GM13977 (cell line): Measurements from ENCODE around the gene GALNT5.

Experiments used
- DNase-seq: peaks from one replicate; pipeline ENCODE4 v3.0.0; 2012; ENCODE audit warnings: low spot score
- in situ Hi-C: fragments of 300-500 bp; cut with MboI; formaldehyde crosslinking; loops from one replicate; pipeline ENCODE4 v1.12.0; 2022; ENCODE audit warnings: low sequenced_read_pairs, low pct_unique_long_range_greater_than_20kb, mixed read lengths, inconsistent platforms; ENCODE audit not compliant: unreplicated experiment
- TF ChIP-seq, protein P1 (sequence below): IDR thresholded peaks from 2 replicates; pipeline ENCODE4 v1.5.1; 2012; ENCODE audit warnings: mild to moderate bottlenecking, control low read depth; ENCODE audit not compliant: insufficient read depth; ENCODE audit errors: extremely low read depth, missing control alignments

GALNT5 gene

GRCh38 chr2:157233506-157233905, 24.0 kb upstream of the GALNT5 start:
- in situ Hi-C loops, result no loop called here
- DNase-seq, result no peak
- TF ChIP-seq, protein P1, sequence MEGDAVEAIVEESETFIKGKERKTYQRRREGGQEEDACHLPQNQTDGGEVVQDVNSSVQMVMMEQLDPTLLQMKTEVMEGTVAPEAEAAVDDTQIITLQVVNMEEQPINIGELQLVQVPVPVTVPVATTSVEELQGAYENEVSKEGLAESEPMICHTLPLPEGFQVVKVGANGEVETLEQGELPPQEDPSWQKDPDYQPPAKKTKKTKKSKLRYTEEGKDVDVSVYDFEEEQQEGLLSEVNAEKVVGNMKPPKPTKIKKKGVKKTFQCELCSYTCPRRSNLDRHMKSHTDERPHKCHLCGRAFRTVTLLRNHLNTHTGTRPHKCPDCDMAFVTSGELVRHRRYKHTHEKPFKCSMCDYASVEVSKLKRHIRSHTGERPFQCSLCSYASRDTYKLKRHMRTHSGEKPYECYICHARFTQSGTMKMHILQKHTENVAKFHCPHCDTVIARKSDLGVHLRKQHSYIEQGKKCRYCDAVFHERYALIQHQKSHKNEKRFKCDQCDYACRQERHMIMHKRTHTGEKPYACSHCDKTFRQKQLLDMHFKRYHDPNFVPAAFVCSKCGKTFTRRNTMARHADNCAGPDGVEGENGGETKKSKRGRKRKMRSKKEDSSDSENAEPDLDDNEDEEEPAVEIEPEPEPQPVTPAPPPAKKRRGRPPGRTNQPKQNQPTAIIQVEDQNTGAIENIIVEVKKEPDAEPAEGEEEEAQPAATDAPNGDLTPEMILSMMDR, result no peak

- TF ChIP-seq, protein P1, result no peak
- in situ Hi-C loops, result no loop called here
Observed at GRCh38 chr2:157236404-157236803, 21.1 kb upstream of the GALNT5 start.

DNA sequence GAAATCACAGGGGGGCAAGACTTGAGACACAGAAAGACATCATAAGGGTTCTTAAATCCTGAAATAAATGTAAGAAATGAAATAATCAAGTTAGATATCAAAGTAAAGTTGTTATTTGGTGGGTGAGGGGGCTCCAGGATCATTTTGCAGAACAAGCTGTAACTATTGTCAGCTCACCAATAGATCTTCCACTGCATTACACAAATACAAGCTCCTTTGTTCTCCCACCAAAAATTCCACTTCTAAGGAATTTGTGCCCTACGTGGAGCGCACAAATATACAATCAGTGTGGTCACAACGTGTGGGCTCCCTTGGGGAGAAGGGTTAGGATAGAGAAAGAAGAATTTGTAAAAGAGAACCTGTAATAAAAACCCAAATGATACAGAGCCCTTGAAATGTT, 19.2 kb upstream of the GALNT5 start:
- TF ChIP-seq, protein P1, result no peak
- no peak for DNase-seq
- in situ Hi-C loops, result no loop called here

More at GRCh38 chr2:157236404-157236803, 21.1 kb upstream of the GALNT5 start:
- no peak for DNase-seq

- in situ Hi-C loops, result no loop called here
- TF ChIP-seq, protein P1, result no peak
- no peak for DNase-seq
Observed at GRCh38 chr2:157244691-157245090, 12.8 kb upstream of the GALNT5 start.

DNA sequence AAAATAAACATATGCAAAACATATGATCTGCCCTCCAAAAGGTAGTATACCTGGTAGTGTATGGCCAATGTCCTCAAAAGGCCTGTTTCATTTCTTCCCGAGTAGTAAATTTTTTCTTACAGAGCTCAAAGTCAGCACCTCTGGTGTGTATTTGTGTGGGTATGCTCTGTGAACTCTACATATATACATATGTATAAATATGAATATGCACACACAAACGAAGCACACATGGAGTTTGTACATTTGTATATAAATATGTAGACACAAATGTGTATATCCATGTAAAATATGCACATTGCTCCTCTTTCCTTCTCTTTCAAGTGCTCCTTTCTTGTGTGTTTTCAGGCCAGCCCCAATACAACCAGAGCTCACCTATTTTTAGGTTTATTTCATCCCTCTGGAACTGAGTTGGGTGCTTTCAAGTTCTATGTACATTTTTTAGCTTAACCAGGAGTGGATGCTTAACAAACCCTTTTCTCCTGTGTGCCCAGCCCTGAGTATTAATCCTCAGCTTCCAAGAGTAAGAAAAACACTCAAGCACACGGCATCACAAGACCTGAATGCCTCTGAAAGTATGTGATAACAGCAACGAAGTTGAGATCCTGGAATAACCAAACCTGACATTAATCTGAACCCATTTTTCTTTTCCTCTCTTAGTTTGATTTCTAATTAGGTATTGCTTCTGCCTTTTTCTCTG, 12.2 kb upstream of the GALNT5 start:
- TF ChIP-seq, protein P1, result no peak
- no peak for DNase-seq
- in situ Hi-C loops, result no loop called here

GRCh38 chr2:157245846-157246764, 11.4 kb upstream of the GALNT5 start:
- TF ChIP-seq, protein P1, result no peak
- in situ Hi-C loops, result no loop called here
- DNase-seq, result peak; percentile 17
